Subcutaneous abdominal adipose tissue (tissue), 5 donors: ENCODE results near the gene GP1BB.

ENCODE experiments used
- H3K27ac ChIP-seq: one replicate; pipeline ENCODE4 v1.7.0; 2013; ENCODE audit warnings: low read depth, mild to moderate bottlenecking, inconsistent platforms, low read length, moderate library complexity
- H3K27me3 ChIP-seq, 5 donors: one replicate each; pipeline ENCODE4 v1.7.0; 2013; ENCODE audit warnings: low read length in 5 of 5, inconsistent platforms in 1 of 5; ENCODE audit not compliant: control insufficient read depth in 5 of 5, insufficient read depth in 4 of 5
- H3K36me3 ChIP-seq, 5 donors: one replicate each; pipeline ENCODE4 v1.7.0; 2013; ENCODE audit warnings: low read length in 5 of 5; ENCODE audit not compliant: control insufficient read depth in 5 of 5, insufficient read depth in 5 of 5
- H3K4me1 ChIP-seq, 5 donors: one replicate each; pipeline ENCODE4 v1.7.0; 2013; ENCODE audit warnings: low read length in 5 of 5, mild to moderate bottlenecking in 3 of 5, moderate library complexity in 1 of 5; ENCODE audit not compliant: control insufficient read depth in 5 of 5, insufficient read depth in 5 of 5
- H3K4me3 ChIP-seq, 5 donors: one replicate each; pipeline ENCODE4 v1.7.0; 2013; ENCODE audit warnings: low read length in 5 of 5, low read depth in 1 of 5
- H3K9ac ChIP-seq, 5 donors: one replicate each; pipeline ENCODE4 v1.7.0; 2013; ENCODE audit warnings: low read length in 5 of 5, mild to moderate bottlenecking in 4 of 5, moderate library complexity in 3 of 5
- H3K9me3 ChIP-seq, 5 donors: one replicate each; pipeline ENCODE4 v1.7.0; 2013; ENCODE audit warnings: low read length in 5 of 5; ENCODE audit not compliant: control insufficient read depth in 5 of 5
- donor health status: healthy.
- donor health status: healthy.
- donor health status: healthy.
- donor health status: healthy.
- donor health status: healthy.

The GP1BB gene

GRCh38 chr22:19739911-19740449 lies 16.6 kb downstream of the GP1BB start:
- Histone ChIP-seq H3K9ac (no peak overlapping the region), H3K36me3 (no peaks in the 10 kb centered on the region), H3K27ac (no peak overlapping the region), H3K4me1 (peaks cover 0 to 8% (median 2%) of the 10 kb centered on the region in 5 donors), H3K9me3 (no peaks in the 10 kb centered on the region), H3K27me3 (peaks cover 6 to 15% (median 12%) of the 10 kb centered on the region in 5 donors), H3K4me3 (no peak overlapping the region)

- Histone ChIP-seq H3K27me3 (peaks cover 6 to 15% (median 11%) of the 10 kb centered on the region in 5 donors), H3K9ac (no peak overlapping the region), H3K9me3 (no peaks in the 10 kb centered on the region), H3K4me1 (peaks cover 0 to 12% (median 4%) of the 10 kb centered on the region in 5 donors), H3K27ac (no peak overlapping the region), H3K36me3 (no peaks in the 10 kb centered on the region), H3K4me3 (no peak overlapping the region)
Observed at GRCh38 chr22:19740586-19740985, 17.2 kb downstream of the GP1BB start.

DNA sequence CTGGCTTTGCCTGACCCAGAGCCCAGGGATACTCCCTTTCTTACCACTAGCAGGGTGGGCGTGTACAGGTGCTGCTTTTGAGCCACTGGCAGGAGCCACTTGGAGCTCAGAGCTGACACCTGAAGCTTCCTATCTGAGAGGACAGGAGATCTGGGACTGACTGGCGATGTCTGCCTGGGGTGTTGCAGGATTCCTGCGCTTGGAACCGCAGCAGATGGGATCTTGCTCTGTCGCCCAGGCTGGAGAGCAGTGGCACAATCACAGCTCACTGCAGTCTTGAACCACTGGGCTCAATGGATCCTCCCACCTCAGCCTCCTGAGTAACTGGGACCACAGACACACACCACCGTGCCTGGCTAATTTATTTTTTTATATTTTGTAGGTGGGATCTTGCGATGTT lies 17.7 kb downstream of the GP1BB start:
- peaks cover 0 to 15% (median 9%) of the 10 kb centered on the region in 5 donors for H3K4me1 ChIP-seq
- H3K36me3 ChIP-seq = no peaks in the 10 kb centered on the region
- peaks cover 6 to 17% (median 10%) of the 10 kb centered on the region in 5 donors for H3K27me3 ChIP-seq
- no peak overlapping the region for H3K4me3 ChIP-seq
- no peaks in the 10 kb centered on the region for H3K9me3 ChIP-seq
- no peak overlapping the region for H3K9ac ChIP-seq
- H3K27ac ChIP-seq = no peak overlapping the region

- Histone ChIP-seq H3K4me1 (peaks cover 0 to 16% (median 11%) of the 10 kb centered on the region in 5 donors), H3K27me3 (peaks cover 3 to 15% (median 7%) of the 10 kb centered on the region in 5 donors)
Observed at GRCh38 chr22:19742160-19743066, 19.1 kb downstream of the GP1BB start.

GRCh38 chr22:19743081-19743480 lies 19.7 kb downstream of the GP1BB start:
- peaks cover 3 to 13% (median 7%) of the 10 kb centered on the region in 5 donors for H3K27me3 ChIP-seq
- no peaks in the 10 kb centered on the region for H3K36me3 ChIP-seq
- no peak overlapping the region for H3K4me3 ChIP-seq
- no peaks in the 10 kb centered on the region for H3K9me3 ChIP-seq
- H3K27ac ChIP-seq = no peak overlapping the region
- H3K9ac ChIP-seq = no peak overlapping the region
- H3K4me1 ChIP-seq = peaks cover 0 to 15% (median 9%) of the 10 kb centered on the region in 5 donors

More at GRCh38 chr22:19742160-19743066, 19.1 kb downstream of the GP1BB start:
- H3K27ac ChIP-seq = no peak overlapping the region
- no peaks in the 10 kb centered on the region for H3K36me3 ChIP-seq
- no peak overlapping the region for H3K9ac ChIP-seq
- H3K9me3 ChIP-seq = no peaks in the 10 kb centered on the region
- no peak overlapping the region for H3K4me3 ChIP-seq

DNA sequence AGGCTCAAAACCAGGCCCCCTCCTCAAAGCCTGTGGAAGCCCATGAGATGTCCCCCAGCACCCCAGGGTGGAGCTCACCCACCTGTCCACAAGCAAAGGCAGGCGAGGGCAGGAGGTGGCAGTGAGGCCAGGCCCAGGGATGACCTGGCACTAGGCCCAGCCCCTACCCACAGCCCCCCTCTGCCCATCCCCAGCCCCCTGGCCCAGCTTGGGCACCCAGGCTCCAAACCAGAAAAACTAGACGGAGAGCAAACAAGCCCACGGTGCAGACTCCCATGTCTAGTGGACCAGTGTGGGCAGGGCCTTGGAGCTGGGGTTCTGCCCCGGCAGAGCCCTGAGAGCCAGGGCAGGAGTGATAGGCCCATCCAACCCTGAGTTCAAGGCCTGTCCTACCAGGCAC lies 20.3 kb downstream of the GP1BB start:
- H3K9ac ChIP-seq = no peak overlapping the region

DNA sequence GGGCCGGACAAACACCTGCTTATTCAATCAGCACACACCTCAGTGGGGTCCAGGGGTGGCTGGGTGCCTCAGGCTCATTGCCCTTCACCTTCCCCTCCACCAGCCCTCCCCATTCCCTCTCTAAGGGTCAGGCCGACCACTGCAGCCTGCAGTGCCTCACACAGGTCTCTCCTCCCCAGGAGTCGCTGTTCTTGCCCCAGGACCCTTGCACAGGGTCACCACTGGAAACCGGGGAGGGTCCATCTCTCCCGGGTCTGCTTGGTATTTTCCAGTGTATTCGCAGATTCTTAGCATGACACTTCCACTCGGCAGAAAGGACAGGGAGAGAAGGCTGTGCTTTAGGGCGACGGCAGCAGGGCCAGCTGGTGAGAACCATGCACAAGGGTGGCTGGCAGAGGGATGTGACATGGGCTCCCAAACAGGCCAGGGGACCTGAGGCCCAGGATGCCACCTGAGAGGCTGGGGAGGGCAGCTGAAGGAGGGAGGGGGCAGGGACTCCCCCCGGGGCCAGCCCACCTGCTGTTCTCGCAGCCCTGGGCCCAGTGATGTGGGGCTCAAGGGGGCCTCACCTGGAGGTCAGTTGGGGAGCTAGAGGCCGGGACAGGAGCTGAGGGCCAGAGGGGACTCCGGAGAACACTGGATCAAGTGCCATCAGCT lies 21.1 kb downstream of the GP1BB start:
- H3K9me3 ChIP-seq = no peaks in the 10 kb centered on the region
- H3K27ac ChIP-seq = no peak overlapping the region
- peaks cover 0 to 6% (median 5%) of the 10 kb centered on the region in 5 donors for H3K27me3 ChIP-seq
- H3K4me1 ChIP-seq = peaks cover 0 to 13% (median 7%) of the 10 kb centered on the region in 5 donors
- H3K36me3 ChIP-seq = no peaks in the 10 kb centered on the region
- H3K4me3 ChIP-seq = no peak overlapping the region
- H3K9ac ChIP-seq = no peak overlapping the region

More for the DNA sequence above, 20.3 kb downstream of the GP1BB start:
- Histone ChIP-seq H3K4me3 (no peak overlapping the region), H3K27ac (no peak overlapping the region), H3K9me3 (no peaks in the 10 kb centered on the region), H3K27me3 (peaks cover 5 to 8% (median 8%) of the 10 kb centered on the region in 5 donors), H3K36me3 (no peaks in the 10 kb centered on the region), H3K4me1 (peaks cover 0 to 13% (median 7%) of the 10 kb centered on the region in 5 donors)

DNA sequence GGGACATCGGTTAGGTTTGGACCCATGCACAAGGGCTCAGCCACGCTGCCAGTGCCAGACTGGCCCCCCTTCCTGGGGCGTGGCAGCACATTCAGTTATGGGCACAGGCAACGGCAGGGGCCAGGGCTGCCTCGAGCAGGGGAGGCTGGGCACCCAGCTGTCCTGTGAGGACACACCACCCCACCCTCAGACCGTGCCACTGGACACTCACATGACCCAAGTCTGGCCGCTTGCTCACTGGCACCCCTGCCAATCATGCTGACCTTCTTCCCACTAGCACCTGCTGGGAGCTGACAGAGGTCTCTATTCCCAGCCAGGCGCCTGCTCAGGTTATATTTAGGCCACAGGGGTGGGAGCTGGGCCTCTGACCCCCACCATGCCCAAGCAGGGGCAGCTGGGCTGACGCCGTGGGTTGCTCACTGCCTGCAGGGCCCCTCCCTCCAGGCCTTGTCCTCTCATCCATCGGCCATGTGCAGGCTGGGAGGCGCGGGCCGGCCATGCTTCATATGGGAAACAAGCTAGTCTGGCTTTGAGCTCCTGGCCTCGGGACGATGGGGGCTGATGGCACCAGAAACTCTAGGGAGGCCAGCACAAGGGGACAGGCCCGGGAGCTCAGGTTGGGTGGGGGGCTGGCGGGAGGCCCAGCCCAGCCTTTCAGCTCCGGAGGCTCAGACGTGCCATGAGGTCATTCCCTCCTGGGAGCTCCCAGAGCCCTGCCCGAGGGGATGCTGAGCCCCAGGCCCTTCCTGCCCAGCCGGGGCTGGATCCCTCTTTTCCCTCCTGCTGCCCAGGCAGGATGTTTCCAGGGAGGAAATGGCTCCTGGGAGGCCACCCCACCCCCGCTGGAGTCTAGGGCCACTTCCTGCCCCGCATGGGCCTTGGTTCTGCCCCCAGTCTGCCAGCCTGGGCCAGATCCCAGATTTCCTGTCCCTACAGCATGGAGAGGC lies 22.1 kb downstream of the GP1BB start:
- Histone ChIP-seq H3K4me3 (no peak overlapping the region), H3K27me3 (peaks cover 3 to 14% (median 6%) of the 10 kb centered on the region in 5 donors), H3K27ac (no peak overlapping the region), H3K9me3 (no peaks in the 10 kb centered on the region), H3K9ac (no peak overlapping the region), H3K36me3 (no peaks in the 10 kb centered on the region), H3K4me1 (peaks cover 0 to 13% (median 7%) of the 10 kb centered on the region in 5 donors)

GRCh38 chr22:19746726-19747125 lies 23.4 kb downstream of the GP1BB start:
- H3K4me1 ChIP-seq = peaks cover 0 to 13% (median 7%) of the 10 kb centered on the region in 5 donors
- no peak overlapping the region for H3K4me3 ChIP-seq
- peaks cover 11 to 25% (median 14%) of the 10 kb centered on the region in 5 donors for H3K27me3 ChIP-seq
- H3K9ac ChIP-seq = no peak overlapping the region
- H3K27ac ChIP-seq = no peak overlapping the region
- H3K36me3 ChIP-seq = no peaks in the 10 kb centered on the region
- H3K9me3 ChIP-seq = no peaks in the 10 kb centered on the region
